ENCODE results near the gene GALNT14.

GALNT14 gene

GRCh38 chr2:31053929-31054782 is 84.1 kb downstream of the GALNT14 start:
- DNase-seq = no peak

GRCh38 chr2:31052284-31052683 is 86.0 kb downstream of the GALNT14 start:
- no peak for DNase-seq

- DNase-seq = no peak
These were observed 86.7 kb downstream of the GALNT14 start for GRCh38 chr2:31051258-31052140.

- no peak for DNase-seq
These were observed 88.2 kb downstream of the GALNT14 start for GRCh38 chr2:31049916-31050588.

- DNase-seq = no peak
These were observed 89.0 kb downstream of the GALNT14 start for GRCh38 chr2:31049264-31049663.

GRCh38 chr2:31047599-31047998 is 90.6 kb downstream of the GALNT14 start:
- no peak for DNase-seq

GRCh38 chr2:31038385-31038784 is 99.9 kb downstream of the GALNT14 start:
- DNase-seq = no peak

GRCh38 chr2:31037058-31037457 is 101.2 kb downstream of the GALNT14 start:
- no peak for DNase-seq

- no peak for DNase-seq
These were observed 105.2 kb downstream of the GALNT14 start for GRCh38 chr2:31033032-31033431.

GRCh38 chr2:31032475-31032874 is 105.8 kb downstream of the GALNT14 start:
- no peak for DNase-seq

GRCh38 chr2:31031132-31031706 is 107.0 kb downstream of the GALNT14 start:
- DNase-seq = no peak

- DNase-seq = no peak
These were observed 109.8 kb downstream of the GALNT14 start for GRCh38 chr2:31028417-31028816.

- DNase-seq = no peak
These were observed 110.7 kb downstream of the GALNT14 start for GRCh38 chr2:31027549-31027948.

GRCh38 chr2:31023541-31023940 is 114.7 kb downstream of the GALNT14 start:
- no peak for DNase-seq

- no peak for DNase-seq
These were observed 117.5 kb downstream of the GALNT14 start for GRCh38 chr2:31020713-31021112.

GRCh38 chr2:31018280-31018679 is 120.0 kb downstream of the GALNT14 start:
- no peak for DNase-seq

GRCh38 chr2:31016648-31017047 is 121.6 kb downstream of the GALNT14 start:
- DNase-seq = no peak

GRCh38 chr2:31014516-31014915 is 123.7 kb downstream of the GALNT14 start:
- no peak for DNase-seq

- no peak for DNase-seq
These were observed 124.9 kb downstream of the GALNT14 start for GRCh38 chr2:31013301-31013700.

- no peak for DNase-seq
These were observed 125.8 kb downstream of the GALNT14 start for GRCh38 chr2:31012406-31012805.

GRCh38 chr2:31011587-31011986 is 126.7 kb downstream of the GALNT14 start:
- no peak for DNase-seq

- DNase-seq = no peak
These were observed 129.6 kb downstream of the GALNT14 start for GRCh38 chr2:31008561-31009114.

- DNase-seq = no peak
These were observed 134.0 kb downstream of the GALNT14 start for GRCh38 chr2:31004257-31004656.

Measured in activated gamma-delta T cell (primary cell).